H1 (cell line): ENCODE results near the gene RAB33A. TPM values are rescaled to one million over a fixed set of nuclear protein-coding genes. Genes with fewer than 3 reads are reported as not detected.

Experiments
- CTCF ChIA-PET: fragments of 300-600 bp; sonication (Branson Sonifier 250); formaldehyde crosslinking; loops from one replicate; lab custom pipeline; 2021; ENCODE audit not compliant: partially characterized antibody; lab: Charles Lee
- POLR2A ChIA-PET: fragments of 300-600 bp; sonication (Branson Sonifier 250); formaldehyde crosslinking; loops from one replicate; lab custom pipeline; 2021; ENCODE audit warnings: inconsistent platforms; ENCODE audit not compliant: partially characterized antibody; lab: Charles Lee
- DNase-seq, 2 experiments: peaks; one replicate each; pipeline versions ENCODE4 v3.0.0 to v3.0.0-alpha.2; 2010 to 2022; ENCODE audit warnings: low spot score in 2 of 2, low read depth in 1 of 2, mixed read lengths in 1 of 2
- FAIRE-seq: peaks from 2 replicates; lab custom pipeline; 2011; peaks lifted over from hg19 to GRCh38; lab: Jason Lieb, UNC
- H2AFZ ChIP-seq: 2 replicates; pipeline ENCODE4 v1.8.1; 2012; ENCODE audit warnings: low read length, inconsistent platforms
- H2AK5ac ChIP-seq: 2 replicates; pipeline ENCODE4 v1.6.1; 2013; ENCODE audit warnings: low read depth, low read length
- H2BK120ac ChIP-seq: replicated peaks from 2 replicates; pipeline ENCODE3; 2013; ENCODE audit warnings: low read depth, low read length, inconsistent platforms
- H2BK12ac ChIP-seq: 2 replicates; pipeline ENCODE4 v1.6.1; 2013; ENCODE audit warnings: low read depth, low read length
- H2BK15ac ChIP-seq: 2 replicates; pipeline ENCODE4 v1.6.1; 2013; ENCODE audit warnings: low read length
- H2BK20ac ChIP-seq: 2 replicates; pipeline ENCODE4 v1.6.1; 2013; ENCODE audit warnings: low read length
- H2BK5ac ChIP-seq: 2 replicates; pipeline ENCODE4 v1.6.1; 2013; ENCODE audit warnings: low read depth, low read length
- H3K14ac ChIP-seq: 2 replicates; pipeline ENCODE4 v1.6.1; 2013; ENCODE audit warnings: inconsistent platforms; ENCODE audit not compliant: insufficient read length
- H3K18ac ChIP-seq: 2 replicates; pipeline ENCODE4 v1.6.1; 2013; ENCODE audit warnings: low read length; ENCODE audit errors: extremely low read depth
- H3K23ac ChIP-seq: 2 replicates; pipeline ENCODE4 v1.6.1; 2013; ENCODE audit warnings: inconsistent platforms; ENCODE audit not compliant: insufficient read length
- H3K23me2 ChIP-seq: 2 replicates; pipeline ENCODE4 v1.6.1; 2013; ENCODE audit warnings: low read depth, low read length
- H3K27ac ChIP-seq: 2 replicates; pipeline ENCODE4 v1.6.1; 2011; ENCODE audit warnings: low read depth, low read length, inconsistent platforms
- H3K27me3 ChIP-seq, 4 experiments: replicated peaks in 1 of 4; 1 replicate in 1 of 4; 2 replicates in 3 of 4; pipeline versions ENCODE4 v1.6.1 to v1.8.1; 2011 to 2013; ENCODE audit warnings: low read length in 3 of 4, mild to moderate bottlenecking in 3 of 4, inconsistent platforms in 2 of 4, mixed read lengths in 2 of 4, moderate library complexity in 1 of 4; ENCODE audit not compliant: control insufficient read depth in 3 of 4, insufficient read depth in 3 of 4; ENCODE audit errors: extremely low read depth in 1 of 4
- H3K36me3 ChIP-seq, 4 experiments: 2 replicates each; pipeline versions ENCODE4 v1.6.1 to v1.8.1; 2011 to 2013; ENCODE audit warnings: mild to moderate bottlenecking in 4 of 4, low read length in 3 of 4, moderate library complexity in 2 of 4, control low read depth in 1 of 4, inconsistent platforms in 1 of 4; ENCODE audit not compliant: insufficient read depth in 4 of 4, control insufficient read depth in 2 of 4
- H3K4ac ChIP-seq: replicated peaks from 2 replicates; pipeline ENCODE3; 2013; ENCODE audit warnings: low read length, low read depth, mixed read lengths, inconsistent platforms; ENCODE audit not compliant: insufficient read length
- H3K4me1 ChIP-seq, 4 experiments: replicated peaks in 1 of 4; 1 replicate in 1 of 4; 2 replicates in 3 of 4; pipeline versions ENCODE4 v1.6.1 to v1.8.1; 2011 to 2013; ENCODE audit warnings: low read length in 3 of 4, inconsistent platforms in 2 of 4, mixed read lengths in 1 of 4; ENCODE audit not compliant: insufficient read depth in 4 of 4, control insufficient read depth in 3 of 4
- H3K4me2 ChIP-seq, 2 experiments: 2 replicates each; pipeline versions ENCODE4 v1.6.1 to v1.8.1; 2011 to 2013; ENCODE audit warnings: low read depth in 2 of 2, low read length in 2 of 2, control low read depth in 1 of 2, inconsistent platforms in 1 of 2, mild to moderate bottlenecking in 1 of 2; ENCODE audit not compliant: insufficient read depth in 1 of 2
- H3K4me3 ChIP-seq, 4 experiments: fragments of 200-600, 300-600 bp in 1 of 4; sonication (generic), shearing (Covaris generic), sonication (Bioruptor Twin) in 1 of 4; 2 replicates each; pipeline versions ENCODE4 v1.5.1 to v1.8.1; 2011 to 2016; ENCODE audit warnings: low read length in 4 of 4, low read depth in 3 of 4, control low read depth in 2 of 4, inconsistent platforms in 2 of 4, mild to moderate bottlenecking in 2 of 4, mixed read lengths in 1 of 4, moderate library complexity in 1 of 4; ENCODE audit not compliant: insufficient read depth in 2 of 4; ENCODE audit errors: extremely low read depth in 1 of 4
- H3K56ac ChIP-seq: replicated peaks from 2 replicates; pipeline ENCODE3; 2013; ENCODE audit warnings: low read depth, mild to moderate bottlenecking, mixed read lengths, low read length, inconsistent platforms; ENCODE audit not compliant: insufficient read length
- H3K79me1 ChIP-seq: 2 replicates; pipeline ENCODE4 v1.6.1; 2013; ENCODE audit warnings: low read depth, low read length, control low read depth
- H3K79me2 ChIP-seq, 2 experiments: 2 replicates each; pipeline versions ENCODE4 v1.6.1 to v1.8.1; 2012 to 2013; ENCODE audit warnings: low read length in 2 of 2, mild to moderate bottlenecking in 2 of 2, inconsistent platforms in 1 of 2; ENCODE audit not compliant: insufficient read depth in 2 of 2, control insufficient read depth in 1 of 2
- H3K9ac ChIP-seq, 4 experiments: replicated peaks in 1 of 4; 1 replicate in 1 of 4; 2 replicates in 3 of 4; pipeline versions ENCODE4 v1.6.1 to v1.8.1; 2011 to 2013; ENCODE audit warnings: low read depth in 3 of 4, low read length in 3 of 4, control low read depth in 2 of 4, mild to moderate bottlenecking in 2 of 4, moderate library complexity in 2 of 4, inconsistent platforms in 1 of 4; ENCODE audit errors: extremely low read depth in 1 of 4
- H3K9me3 ChIP-seq, 2 experiments: 2 replicates each; pipeline versions ENCODE4 v1.6.1 to v1.8.1; 2012 to 2013; ENCODE audit warnings: mild to moderate bottlenecking in 2 of 2, moderate library complexity in 2 of 2, control low read depth in 1 of 2, inconsistent platforms in 1 of 2, low read depth in 1 of 2, low read length in 1 of 2, mixed read lengths in 1 of 2; ENCODE audit not compliant: insufficient read depth in 2 of 2
- H4K20me1 ChIP-seq, 2 experiments: replicated peaks in 1 of 2; 2 replicates each; pipeline versions ENCODE3 to v1.8.1; 2011 to 2013; ENCODE audit warnings: inconsistent platforms in 2 of 2, low read length in 2 of 2, mild to moderate bottlenecking in 1 of 2; ENCODE audit not compliant: insufficient read depth in 2 of 2, control insufficient read depth in 1 of 2
- H4K5ac ChIP-seq: 2 replicates; pipeline ENCODE4 v1.6.1; 2013; ENCODE audit warnings: low read length, low read depth, mixed read lengths, inconsistent platforms; ENCODE audit not compliant: insufficient read length
- H4K8ac ChIP-seq: 2 replicates; pipeline ENCODE4 v1.8.0; 2013; ENCODE audit warnings: mild to moderate bottlenecking, moderate library complexity, low read length, inconsistent platforms; ENCODE audit not compliant: insufficient read depth; ENCODE audit errors: extremely low read depth
- H4K91ac ChIP-seq: replicated peaks from 2 replicates; pipeline ENCODE3; 2013; ENCODE audit warnings: low read length, mixed read lengths, inconsistent platforms; ENCODE audit not compliant: insufficient read length
- ATF3 ChIP-seq: IDR thresholded peaks from 2 replicates; pipeline ENCODE4 v1.6.1; 2011; ENCODE audit warnings: low read depth, mild to moderate bottlenecking, low read length; ENCODE audit not compliant: insufficient read depth
- BACH1 ChIP-seq: IDR thresholded peaks from 2 replicates; pipeline ENCODE4 v1.6.1; 2012; ENCODE audit warnings: low read length, improper control_type of control experiment
- CHD2 ChIP-seq: IDR thresholded peaks from 2 replicates; pipeline ENCODE4 v1.6.1; 2012; ENCODE audit warnings: low read length, improper control_type of control experiment
- HDAC6 ChIP-seq: IDR thresholded peaks from one replicate; pipeline ENCODE4 v1.7.1; 2012; ENCODE audit warnings: low read depth, mild to moderate bottlenecking, inconsistent platforms, low read length, moderate library complexity
- MAFK ChIP-seq: IDR thresholded peaks from 2 replicates; pipeline ENCODE4 v1.6.1; 2012; ENCODE audit warnings: low read depth, mild to moderate bottlenecking, improper control_type of control experiment, low read length
- RAD21 ChIP-seq, 2 experiments: IDR thresholded peaks in 1 of 2; conservative IDR thresholded peaks in 1 of 2; 2 replicates each; pipeline ENCODE4 v1.6.1; 2011; ENCODE audit warnings: low read depth in 2 of 2, low read length in 2 of 2, improper control_type of control experiment in 1 of 2, inconsistent platforms in 1 of 2, mild to moderate bottlenecking in 1 of 2, moderate library complexity in 1 of 2
- SAP30 ChIP-seq: fragments of 300-600 bp; sonication (generic); IDR thresholded peaks from 2 replicates; pipeline ENCODE4 v1.7.1; 2012; ENCODE audit warnings: low read length, moderate library complexity, mild to moderate bottlenecking, inconsistent platforms; ENCODE audit not compliant: insufficient read depth, insufficient replicate concordance
- SP2 ChIP-seq: IDR thresholded peaks from 2 replicates; pipeline ENCODE4 v1.6.1; 2012; ENCODE audit warnings: mild to moderate bottlenecking, low read length, inconsistent platforms
- SRF ChIP-seq: IDR thresholded peaks from 2 replicates; pipeline ENCODE4 v1.6.1; 2011; ENCODE audit warnings: mild to moderate bottlenecking, low read depth, low read length, moderate library complexity
- TBP ChIP-seq: IDR thresholded peaks from 2 replicates; pipeline ENCODE4 v1.6.1; 2011; ENCODE audit warnings: low read depth, low read length, improper control_type of control experiment
- ZNF274 ChIP-seq: IDR thresholded peaks from 2 replicates; pipeline ENCODE4 v1.7.0; 2012; ENCODE audit warnings: low read length, borderline replicate concordance; ENCODE audit errors: extremely low read depth
- WGBS, 2 experiments: shearing (Covaris generic) in 1 of 2; methylation state at CpG; one replicate each; pipeline versions ENCODE4 v1.1.6 to v1.1.7; 2013 to 2015; ENCODE audit warnings: low lambda C conversion rate in 2 of 2, mixed read lengths in 2 of 2, inconsistent platforms in 1 of 2, low coverage in 1 of 2, missing lambda C conversion rate in 1 of 2; ENCODE audit not compliant: insufficient replicate concordance in 2 of 2, insufficient coverage in 1 of 2, insufficient read length in 1 of 2; ENCODE audit errors: extremely low coverage in 1 of 2, missing lambda C conversion rate in 1 of 2; 5-methylcytosine and 5-hydroxymethylcytosine counted together
- polyA plus RNA-seq, 7 experiments: library from polyadenylated mRNA; depleted of rRNA in 3 of 7; stranded (reverse) in 5 of 7; unstranded in 2 of 7; fragments of >200 nt in 5 of 7; fragments of 200-250 nt in 2 of 7; gene quantifications; 1 replicate in 5 of 7; 2 replicates in 1 of 7; 4 replicates in 1 of 7; pipeline versions ENCODE4 v1.2.1 to v1.2.3, GENCODE V29; 2011 to 2013; ENCODE audit warnings: missing spikeins in 2 of 7, mixed read lengths in 2 of 7
- total RNA-seq: library from RNA; stranded (reverse); fragmentation: NEBNext Ultra II Directional; extraction: Animal tissue kit (Norgen Biotek cat#: 25700); gene quantifications from 2 replicates; pipeline ENCODE4 v1.2.1, GENCODE V29; 2021

The RAB33A gene
- total and polyA plus RNA-seq, 2 of the 8 experiments (the other 6 are each of a cell fraction or from before 2014, with no cell fraction given), result 2.8 to 4.6 TPM

GRCh38 chrX:130211415-130212186 is 39.8 kb downstream of the RAB33A start:
- H3K27me3 ChIP-seq, result no peaks in the 10 kb centered on the region
- ChIA-PET POLR2A (no interaction called here), CTCF (no interaction called here)
- H3K9ac ChIP-seq, result no peak overlapping the region
- no peak overlapping the region for H2BK12ac ChIP-seq
- H3K27ac ChIP-seq, result no peak overlapping the region
- no peak overlapping the region for H3K4ac ChIP-seq
- no peak overlapping the region for H2BK5ac ChIP-seq
- H4K8ac ChIP-seq, result no peak overlapping the region
- H2BK15ac ChIP-seq, result no peak overlapping the region
- H3K4me3 ChIP-seq, result no peak overlapping the region
- H4K5ac ChIP-seq, result no peak overlapping the region
- H3K9me3 ChIP-seq, result no peaks in the 10 kb centered on the region
- H2AK5ac ChIP-seq, result no peak overlapping the region
- H3K18ac ChIP-seq, result no peak overlapping the region
- H3K14ac ChIP-seq, result no peak overlapping the region
- no peaks in the 10 kb centered on the region for H3K4me1 ChIP-seq
- FAIRE-seq (no peak), DNase-seq (no peak)
- no peak overlapping the region for H2AFZ ChIP-seq
- H3K79me2 ChIP-seq, result no peaks in the 10 kb centered on the region
- H4K20me1 ChIP-seq, result peaks cover 0 to 1% of the 10 kb centered on the region in 2 experiments
- H3K79me1 ChIP-seq, result no peaks in the 10 kb centered on the region
- H4K91ac ChIP-seq, result no peak overlapping the region
- H3K23me2 ChIP-seq, result no peaks in the 10 kb centered on the region
- H3K4me2 ChIP-seq, result no peak overlapping the region
- H3K56ac ChIP-seq, result no peak overlapping the region
- H3K23ac ChIP-seq, result no peak overlapping the region
- WGBS, 2 experiments, result 76% methylated on average over 4 of the region's 4 CpGs; no CpG with 5 or more reads in 1 of the 2 experiments
- peaks cover 0 to 43% (median 17%) of the 10 kb centered on the region in 4 experiments; a peak in 5 of 8 replicates for H3K36me3 ChIP-seq
- H2BK20ac ChIP-seq, result no peak overlapping the region
- H2BK120ac ChIP-seq, result no peak overlapping the region
- TF ChIP-seq SP2 (no peak), TBP (no peak), BACH1 (no peak), SAP30 (no peak), ZNF274 (no peak), SRF (no peak), ATF3 (no peak), HDAC6 (no peak), MAFK (no peak), RAD21 (IDR thresholded peaks at IDR 0.05 in 1 of 2, conservative IDR thresholded peaks at IDR 0.05 in 1 of 2; ENCODE audit: low read depth in 2 of 2, low read length in 2 of 2) (no peak), CHD2 (no peak)
